Measurements from ENCODE around the gene CCL14.
"Not testable (repeated sequence)": the region's sequence is repeated elsewhere in the genome, so short reads cannot be mapped to it uniquely, and the experiment has no call there.

CCL14 gene

DNA sequence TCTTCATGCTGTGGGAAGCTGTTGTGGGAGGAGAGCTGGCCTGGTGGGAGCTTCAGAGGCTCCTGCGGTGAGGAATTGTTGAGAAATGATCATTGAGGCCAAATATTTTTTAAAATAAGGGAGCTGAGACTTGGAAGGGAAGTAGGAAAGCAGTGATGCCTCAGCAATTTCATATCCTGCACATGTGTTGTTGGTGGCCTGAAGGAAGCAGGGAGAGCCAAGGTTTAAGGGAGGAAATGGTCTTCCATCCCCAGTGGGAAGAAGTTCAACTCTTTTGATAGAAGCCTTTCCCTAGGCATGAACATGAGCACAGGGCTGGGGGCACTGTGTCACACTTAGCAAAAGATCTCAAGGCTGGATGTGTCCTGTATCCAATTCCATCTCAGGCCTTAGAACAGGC, at the start of gene CCL14:
Gene CCL14 (minus strand): TSS at position 87 of the 400 bp plus-strand sequence. CDS start 80 bp downstream, at position 7.
- no peak for DNase-seq (ENCODE audit: low read depth in 1 of 2, low spot score in 1 of 2)
- TF ChIP-seq JUND (IDR thresholded peaks at IDR 0.05; ENCODE audit: low read depth) = no peak
- in situ Hi-C loops (cut with HindIII; ENCODE audit: low pct_unique_long_range_greater_than_20kb, low sequenced_read_pairs) = no loop called here

DNA sequence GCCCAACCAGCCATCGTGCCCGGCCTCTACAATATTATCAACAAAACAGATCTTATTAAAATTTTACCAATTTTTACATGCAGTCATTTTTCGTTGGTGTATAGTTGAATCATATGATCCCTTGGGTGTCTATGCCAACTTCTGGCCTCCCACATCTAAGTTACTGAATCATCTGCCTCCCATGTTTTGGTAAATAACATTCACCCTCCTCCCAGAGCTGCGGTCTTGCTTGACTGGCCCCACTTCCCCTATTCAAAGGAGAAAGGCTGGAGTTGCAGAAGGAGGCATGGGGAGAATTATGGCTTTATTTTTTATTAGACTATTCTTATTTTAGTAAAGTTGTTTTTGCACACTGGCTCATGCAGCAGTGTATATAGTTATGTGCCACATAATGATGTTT, 49.7 kb upstream of the CCL14 start:
- DNase-seq (ENCODE audit: low read depth in 1 of 2, low spot score in 1 of 2) = no peak
- in situ Hi-C loops (cut with HindIII; ENCODE audit: low pct_unique_long_range_greater_than_20kb, low sequenced_read_pairs) = no loop called here
- TF ChIP-seq JUND (IDR thresholded peaks at IDR 0.05; ENCODE audit: low read depth) = no peak

DNA sequence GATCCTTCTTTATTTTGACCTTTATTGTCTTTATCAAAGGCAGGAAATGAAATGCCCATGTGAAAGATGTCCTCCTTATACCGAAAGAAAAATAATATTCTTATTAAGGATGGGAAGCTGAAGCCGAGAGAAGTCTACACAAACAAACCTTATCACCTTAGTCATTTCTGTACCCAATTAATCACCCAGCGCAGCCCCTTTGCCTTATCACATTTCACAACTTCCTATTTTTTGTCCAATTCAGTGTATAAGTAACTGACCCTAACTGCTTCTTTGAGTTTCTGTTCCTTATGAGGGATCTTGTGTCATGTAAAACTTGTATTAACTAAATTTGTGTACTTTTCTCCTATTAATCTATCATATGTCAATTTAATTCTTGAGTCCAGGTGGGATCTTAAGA, 47.6 kb upstream of the CCL14 start:
- DNase-seq (ENCODE audit: low read depth in 1 of 2, low spot score in 1 of 2) = no peak
- in situ Hi-C loops (cut with HindIII; ENCODE audit: low pct_unique_long_range_greater_than_20kb, low sequenced_read_pairs) = no loop called here
- TF ChIP-seq JUND (IDR thresholded peaks at IDR 0.05; ENCODE audit: low read depth) = no peak

DNA sequence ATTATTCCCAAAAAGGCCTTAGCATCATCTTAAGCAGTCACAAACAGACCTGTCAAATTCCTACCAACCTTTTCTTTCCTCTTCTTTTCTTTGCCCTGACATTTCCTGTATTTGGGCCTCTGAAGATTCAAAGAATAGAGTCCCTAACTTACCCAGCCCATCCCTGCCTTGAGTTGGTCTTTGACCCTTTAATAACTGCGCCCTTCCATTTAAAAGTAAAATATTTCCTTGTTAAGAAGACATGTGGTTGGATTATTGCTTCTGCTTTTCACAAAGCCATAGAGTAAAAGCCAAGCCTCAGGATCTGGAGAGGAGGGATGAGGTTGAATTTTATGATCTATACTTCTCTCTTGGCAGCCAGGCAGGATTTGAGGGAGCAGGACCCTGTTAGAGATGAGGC, 44.4 kb upstream of the CCL14 start:
- TF ChIP-seq JUND (IDR thresholded peaks at IDR 0.05; ENCODE audit: low read depth) = no peak
- DNase-seq (ENCODE audit: low read depth in 1 of 2, low spot score in 1 of 2) = no peak
- in situ Hi-C loops (cut with HindIII; ENCODE audit: low pct_unique_long_range_greater_than_20kb, low sequenced_read_pairs) = no loop called here

DNA sequence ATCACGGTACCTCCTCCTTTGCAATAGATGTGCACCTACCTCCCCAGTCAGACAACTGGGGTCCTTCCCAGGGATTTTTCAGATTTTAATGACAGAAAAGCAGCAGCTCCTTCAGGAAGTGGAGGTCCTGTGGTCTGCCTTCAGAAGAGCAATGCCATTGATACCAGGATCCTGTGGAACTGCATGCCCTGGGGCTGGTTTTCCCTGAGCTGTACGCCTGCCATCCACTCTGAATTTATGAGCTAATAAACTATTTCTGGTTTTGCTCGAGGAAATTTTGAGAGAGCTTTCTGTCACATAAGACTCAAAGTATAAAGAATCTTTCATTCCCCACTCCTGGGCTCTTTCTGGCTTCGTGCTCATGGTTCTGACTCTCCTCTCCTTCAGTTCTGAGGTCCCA, 41.2 kb upstream of the CCL14 start:
- DNase-seq (ENCODE audit: low read depth in 1 of 2, low spot score in 1 of 2) = no peak
- TF ChIP-seq JUND (IDR thresholded peaks at IDR 0.05; ENCODE audit: low read depth) = no peak
- in situ Hi-C loops (cut with HindIII; ENCODE audit: low pct_unique_long_range_greater_than_20kb, low sequenced_read_pairs) = no loop called here

DNA sequence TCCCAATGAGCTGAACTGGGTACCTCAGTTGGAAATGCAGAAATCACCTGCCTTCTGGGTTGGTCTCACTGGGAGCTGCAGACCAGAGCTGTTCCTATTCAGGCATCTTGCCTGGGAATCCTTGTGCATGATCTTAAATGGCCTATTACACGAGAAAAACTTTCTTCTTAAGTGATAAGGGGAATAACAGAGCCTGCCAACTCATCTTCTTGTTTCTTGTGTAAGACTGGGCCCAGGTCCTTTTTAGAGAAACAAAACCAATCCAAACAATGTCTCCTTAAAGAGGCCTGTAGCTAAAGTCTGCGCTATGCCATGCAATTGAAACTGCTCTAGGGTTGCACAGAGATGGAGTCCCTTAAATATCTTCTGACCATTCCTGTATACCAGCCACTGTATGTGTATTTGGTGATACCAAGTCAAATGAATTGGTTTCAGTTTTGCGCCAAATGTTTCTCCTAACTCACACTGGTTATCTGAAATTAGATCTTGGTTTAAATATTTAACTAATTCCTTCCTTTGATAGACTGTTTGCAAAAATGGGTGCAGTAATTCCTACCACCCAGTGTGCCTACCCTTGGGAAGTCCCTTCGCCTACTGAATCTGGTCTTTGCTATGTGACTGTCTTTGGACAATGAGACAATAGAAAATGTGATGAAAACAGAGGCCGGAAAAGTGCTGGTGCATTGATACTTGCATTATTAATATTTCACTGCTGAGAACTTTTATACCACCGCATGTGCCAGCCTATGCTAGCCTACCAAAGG, 37.8 kb upstream of the CCL14 start:
- in situ Hi-C loops (cut with HindIII; ENCODE audit: low pct_unique_long_range_greater_than_20kb, low sequenced_read_pairs) = no loop called here
- no peak for DNase-seq (ENCODE audit: low read depth in 1 of 2, low spot score in 1 of 2)
- no peak for TF ChIP-seq JUND (IDR thresholded peaks at IDR 0.05; ENCODE audit: low read depth)

DNA sequence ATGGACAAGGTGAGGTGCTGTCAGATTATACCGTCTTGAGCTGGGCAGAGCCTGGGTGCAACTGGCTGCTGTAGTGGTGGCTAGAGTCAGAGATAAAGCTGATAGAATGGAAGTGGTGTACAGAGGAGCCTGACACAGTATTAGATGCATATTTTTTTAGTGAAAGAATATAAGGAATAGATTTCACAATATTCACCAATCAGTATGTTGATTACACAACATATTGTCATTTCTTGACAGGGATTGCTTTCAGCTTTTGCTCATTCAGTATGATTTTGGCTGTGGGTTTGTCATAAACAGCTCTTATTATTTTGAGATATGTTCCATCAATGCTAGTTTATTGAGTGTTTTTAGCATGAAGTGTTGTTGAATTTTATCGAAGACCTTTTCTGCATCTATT, 32.9 kb upstream of the CCL14 start:
- in situ Hi-C loops (cut with HindIII; ENCODE audit: low pct_unique_long_range_greater_than_20kb, low sequenced_read_pairs) = no loop called here
- no peak for TF ChIP-seq JUND (IDR thresholded peaks at IDR 0.05; ENCODE audit: low read depth)

DNA sequence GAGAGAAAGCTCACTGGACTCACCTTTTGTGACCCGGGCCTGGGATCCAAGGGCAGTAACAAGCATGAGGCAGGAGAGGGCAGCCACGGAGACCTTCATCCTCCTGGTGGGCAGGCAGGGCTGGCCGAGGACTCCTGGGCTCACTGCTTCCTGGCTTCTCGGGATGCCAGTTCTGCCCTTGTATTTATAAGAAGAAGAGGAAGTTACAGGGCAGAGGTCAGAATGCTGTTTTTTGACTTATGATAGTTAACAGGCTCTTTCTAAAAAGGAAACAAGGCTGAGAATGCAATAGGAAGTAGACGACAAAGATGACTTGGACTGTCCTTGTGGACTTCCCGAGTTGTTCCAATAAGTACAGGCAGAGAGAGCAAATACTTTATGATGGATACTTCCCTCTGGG, 31.3 kb upstream of the CCL14 start, which contains the start of gene CCL23:
Gene CCL23 (minus strand): TSS at position 174 of the 400 bp plus-strand sequence. CDS start 75 bp downstream, at position 99.
- in situ Hi-C loops (cut with HindIII; ENCODE audit: low pct_unique_long_range_greater_than_20kb, low sequenced_read_pairs) = no loop called here
- DNase-seq (ENCODE audit: low read depth in 1 of 2, low spot score in 1 of 2) = no peak
- no peak for TF ChIP-seq JUND (IDR thresholded peaks at IDR 0.05; ENCODE audit: low read depth)

More for the DNA sequence above, 32.9 kb upstream of the CCL14 start:
- no peak for DNase-seq (ENCODE audit: low read depth in 1 of 2, low spot score in 1 of 2)

DNA sequence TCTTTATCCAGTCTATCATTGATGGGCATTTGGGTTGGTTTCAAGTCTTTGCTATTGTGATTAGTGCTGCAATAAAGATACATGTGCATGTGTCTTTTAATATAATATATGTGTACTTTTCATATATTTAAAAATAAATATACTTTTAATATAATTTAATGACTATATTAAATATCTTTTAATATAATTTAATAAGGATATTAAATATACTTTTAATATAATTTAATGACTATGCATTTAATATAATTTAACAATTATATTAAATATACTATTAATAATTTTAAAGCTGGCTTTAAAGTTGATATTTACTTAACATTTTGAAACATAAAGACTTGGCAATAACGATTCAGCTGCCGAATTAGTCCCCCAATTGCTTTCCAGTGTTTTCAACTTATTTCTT, 30.0 kb upstream of the CCL14 start:
- DNase-seq (ENCODE audit: low read depth in 1 of 2, low spot score in 1 of 2) = no peak
- in situ Hi-C loops (cut with HindIII; ENCODE audit: low pct_unique_long_range_greater_than_20kb, low sequenced_read_pairs) = no loop called here
- no peak for TF ChIP-seq JUND (IDR thresholded peaks at IDR 0.05; ENCODE audit: low read depth)

DNA sequence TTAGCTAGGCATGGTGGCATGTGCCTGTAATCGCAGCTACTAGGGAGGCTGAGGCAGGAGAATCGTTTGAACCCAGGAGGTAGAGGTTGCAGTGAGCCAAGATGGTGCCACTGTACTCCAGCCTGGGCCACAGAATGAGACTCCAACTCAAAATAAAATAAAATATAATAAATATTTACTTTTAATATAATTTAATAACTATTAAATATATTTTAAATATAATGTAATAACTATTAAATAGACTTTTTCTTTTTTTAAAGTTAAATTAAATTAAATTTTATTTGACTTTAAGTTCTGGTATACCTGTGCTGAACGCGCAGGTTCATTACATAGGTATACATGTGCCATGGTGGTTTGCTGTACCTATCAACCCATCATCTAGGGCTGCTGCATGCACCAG, 29.4 kb upstream of the CCL14 start:
- in situ Hi-C loops (cut with HindIII; ENCODE audit: low pct_unique_long_range_greater_than_20kb, low sequenced_read_pairs); DNase-seq (ENCODE audit: low read depth in 1 of 2, low spot score in 1 of 2): not testable (repeated sequence)

DNA sequence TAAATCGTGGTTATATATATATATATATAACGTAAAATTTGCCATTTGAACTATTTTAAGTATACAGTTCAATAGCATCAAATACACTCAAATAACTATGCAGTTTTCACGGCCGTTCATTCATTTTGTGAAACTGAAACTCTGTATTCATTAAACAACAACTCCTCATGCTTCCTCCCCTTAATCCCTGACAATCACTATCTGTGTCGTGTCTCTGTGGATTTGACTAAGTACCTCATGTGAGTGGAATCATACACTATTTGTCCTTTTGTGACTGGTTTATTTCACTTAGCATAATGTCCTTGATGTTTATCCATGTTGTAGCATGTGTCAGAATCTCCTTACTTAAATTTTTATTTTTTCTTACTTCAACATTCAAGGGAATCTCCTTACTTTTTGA, 28.4 kb upstream of the CCL14 start:
- no peak for TF ChIP-seq JUND (IDR thresholded peaks at IDR 0.05; ENCODE audit: low read depth)
- DNase-seq (ENCODE audit: low read depth in 1 of 2, low spot score in 1 of 2) = no peak
- in situ Hi-C loops (cut with HindIII; ENCODE audit: low pct_unique_long_range_greater_than_20kb, low sequenced_read_pairs) = no loop called here

DNA sequence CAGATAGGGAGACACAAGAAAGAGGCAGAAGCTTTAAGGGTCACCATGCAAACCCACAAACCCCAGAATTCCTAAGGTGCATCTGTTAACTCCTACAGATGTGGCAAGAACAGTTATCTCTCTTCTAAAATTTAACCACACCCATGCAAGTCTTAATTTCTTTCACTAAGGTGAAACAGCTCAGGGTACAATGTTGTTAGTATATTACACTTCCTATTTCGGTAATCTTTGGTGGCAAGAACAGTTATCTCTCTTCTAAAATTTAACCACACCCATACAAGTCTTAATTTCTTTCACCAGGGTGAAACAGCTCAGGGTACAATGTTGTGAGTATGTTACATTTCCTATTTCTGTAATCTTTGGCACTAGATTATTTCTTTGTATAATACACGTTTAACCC, 24.7 kb upstream of the CCL14 start:
- DNase-seq (ENCODE audit: low read depth in 1 of 2, low spot score in 1 of 2) = no peak
- no peak for TF ChIP-seq JUND (IDR thresholded peaks at IDR 0.05; ENCODE audit: low read depth)
- in situ Hi-C loops (cut with HindIII; ENCODE audit: low pct_unique_long_range_greater_than_20kb, low sequenced_read_pairs) = no loop called here

DNA sequence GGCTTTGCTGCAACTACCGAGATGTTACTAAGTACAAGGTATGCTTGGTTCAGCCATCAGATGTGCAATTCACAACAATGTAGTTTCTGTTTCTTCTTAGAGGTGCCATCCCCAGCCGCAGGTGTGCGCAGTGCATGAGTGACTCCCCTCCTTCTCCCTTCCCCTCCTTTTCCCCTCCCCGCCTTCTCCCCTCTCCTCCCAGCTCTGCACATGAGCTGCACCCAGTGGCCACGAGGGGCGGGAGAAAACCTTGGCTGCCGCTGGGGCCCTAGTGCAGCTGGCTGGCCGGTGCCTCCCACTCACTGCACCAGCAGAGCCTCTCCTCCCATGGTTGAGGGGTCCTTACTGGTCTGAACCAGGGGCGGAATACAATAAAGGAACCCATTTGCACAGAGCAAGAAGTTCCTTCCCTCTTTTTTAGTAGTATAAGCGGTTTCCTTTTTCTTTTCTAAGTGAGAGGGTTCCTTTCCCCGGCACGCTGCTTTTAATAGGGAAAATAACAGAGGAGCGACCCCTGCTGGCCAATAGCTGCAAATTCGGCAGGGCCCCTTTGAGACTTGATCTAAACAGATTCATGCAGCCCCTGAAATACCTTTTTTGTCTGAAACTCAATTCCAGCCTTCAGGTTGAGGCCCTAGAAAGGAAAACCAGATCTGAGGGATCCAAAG, 22.6 kb upstream of the CCL14 start:
- no peak for TF ChIP-seq JUND (IDR thresholded peaks at IDR 0.05; ENCODE audit: low read depth)
- peak in 1 of 2 experiments; percentile 17 for DNase-seq (ENCODE audit: low read depth in 1 of 2, low spot score in 1 of 2)
- in situ Hi-C loops (cut with HindIII; ENCODE audit: low pct_unique_long_range_greater_than_20kb, low sequenced_read_pairs) = no loop called here
